ENCODE measurements around the gene MITD1.
"Not testable (repeated sequence)": the region's sequence is repeated elsewhere in the genome, so short reads cannot be mapped to it uniquely, and the experiment has no call there.

MITD1 gene

GRCh38 chr2:99180755-99181623 is at the start of gene MITD1, which contains the start of gene MRPL30:
Gene MITD1 (minus strand): TSS chr2:99181058. CDS start chr2:99180981, 77 bp downstream.
Gene MRPL30 (plus strand): TSS chr2:99181184. CDS start chr2:99186204, 5,020 bp downstream.
- DNase-seq (ENCODE audit: low spot score): peak; percentile 94

- DNase-seq (ENCODE audit: low spot score): no peak
Observed at GRCh38 chr2:99217929-99218501, 37.2 kb upstream of the MITD1 start.

- no peak for DNase-seq (ENCODE audit: low spot score)
Observed at GRCh38 chr2:99216096-99216495, 35.2 kb upstream of the MITD1 start.

GRCh38 chr2:99205491-99205890 is 24.6 kb upstream of the MITD1 start:
- DNase-seq (ENCODE audit: low spot score): no peak

GRCh38 chr2:99201959-99202678 is 21.3 kb upstream of the MITD1 start:
- DNase-seq (ENCODE audit: low spot score): no peak

GRCh38 chr2:99200076-99200800 is 19.4 kb upstream of the MITD1 start:
- no peak for DNase-seq (ENCODE audit: low spot score)

GRCh38 chr2:99198103-99198841 is 17.4 kb upstream of the MITD1 start:
- peak; percentile 29 for DNase-seq (ENCODE audit: low spot score)

- DNase-seq (ENCODE audit: low spot score): not testable (repeated sequence)
Observed at GRCh38 chr2:99192364-99192763, 11.5 kb upstream of the MITD1 start.

GRCh38 chr2:99190548-99190947 is 9.7 kb upstream of the MITD1 start:
- DNase-seq (ENCODE audit: low spot score): no peak

GRCh38 chr2:99188357-99188756 is 7.5 kb upstream of the MITD1 start:
- no peak for DNase-seq (ENCODE audit: low spot score)

GRCh38 chr2:99187011-99187410 is 6.2 kb upstream of the MITD1 start:
- DNase-seq (ENCODE audit: low spot score): no peak

GRCh38 chr2:99184811-99185210 is 4.0 kb upstream of the MITD1 start:
- no peak for DNase-seq (ENCODE audit: low spot score)

- DNase-seq (ENCODE audit: low spot score): no peak
Observed at GRCh38 chr2:99183025-99183424, 2.2 kb upstream of the MITD1 start.

- peak; percentile 20 for DNase-seq (ENCODE audit: low spot score)
Observed at GRCh38 chr2:99181624-99182000, 754 bp upstream of the MITD1 start.

- DNase-seq (ENCODE audit: low spot score): no peak
Observed at GRCh38 chr2:99171377-99172140, 9.3 kb downstream of the MITD1 start.

- DNase-seq (ENCODE audit: low spot score): no peak
Observed at GRCh38 chr2:99169534-99169933, 11.3 kb downstream of the MITD1 start.

GRCh38 chr2:99166218-99166617 is 14.6 kb downstream of the MITD1 start:
- no peak for DNase-seq (ENCODE audit: low spot score)

GRCh38 chr2:99159594-99159993 is 21.3 kb downstream of the MITD1 start:
- DNase-seq (ENCODE audit: low spot score): no peak

GRCh38 chr2:99158599-99158998 is 22.3 kb downstream of the MITD1 start:
- no peak for DNase-seq (ENCODE audit: low spot score)

GRCh38 chr2:99156891-99157290 is 24.0 kb downstream of the MITD1 start:
- no peak for DNase-seq (ENCODE audit: low spot score)

Measured in hematopoietic multipotent progenitor cell treated with erythropoietin and hydrocortisone succinate and interleukin-3 and kit ligand, for 17 days (in vitro differentiated cells).